Lung (tissue), 12 donors: ENCODE data around the gene OGFOD1. TPM values are rescaled to one million over a fixed set of nuclear protein-coding genes. Genes with fewer than 3 reads are reported as not detected.

Source experiments
- ATAC-seq: fragments of 200-7000 bp; cut with Tn5 transposase; one replicate; pipeline ENCODE4 v1.9.1; 2020; ENCODE audit warnings: moderate number of reproducible peaks; ENCODE audit not compliant: insufficient read depth, low FRiP score
- DNase-seq, 3 donors: peaks; one replicate each; pipeline ENCODE4 v3.0.0-alpha.2; 2013 to 2017
- H3K27ac ChIP-seq, 2 donors: one replicate each; pipeline ENCODE4 v1.5.1; 2013; ENCODE audit warnings: mild to moderate bottlenecking in 2 of 2, moderate library complexity in 2 of 2, control low read depth in 1 of 2, inconsistent platforms in 1 of 2, low read depth in 1 of 2, low read length in 1 of 2
- H3K27me3 ChIP-seq, 3 donors: one replicate each; pipeline ENCODE4 v1.5.1; 2013; ENCODE audit warnings: low read length in 2 of 3; ENCODE audit not compliant: control insufficient read depth in 3 of 3, insufficient read depth in 3 of 3
- H3K36me3 ChIP-seq, 4 donors: one replicate each; pipeline ENCODE4 v1.5.1; 2013; ENCODE audit warnings: low read length in 4 of 4, mild to moderate bottlenecking in 1 of 4, moderate library complexity in 1 of 4; ENCODE audit not compliant: control insufficient read depth in 4 of 4, insufficient read depth in 4 of 4
- H3K4me1 ChIP-seq, 5 donors: one replicate each; pipeline ENCODE4 v1.5.1; 2013; ENCODE audit warnings: low read length in 5 of 5, mild to moderate bottlenecking in 2 of 5, moderate library complexity in 1 of 5; ENCODE audit not compliant: control insufficient read depth in 5 of 5, insufficient read depth in 5 of 5
- H3K4me3 ChIP-seq: one replicate; pipeline ENCODE4 v1.5.1; 2013; ENCODE audit warnings: mild to moderate bottlenecking, control low read depth, moderate library complexity
- H3K9ac ChIP-seq, 2 donors: one replicate each; pipeline ENCODE4 v1.5.1; 2013; ENCODE audit warnings: low read length in 2 of 2, control low read depth in 1 of 2; ENCODE audit not compliant: insufficient read depth in 1 of 2
- H3K9me3 ChIP-seq, 4 donors: one replicate each; pipeline ENCODE4 v1.5.1; 2013; ENCODE audit warnings: low read length in 3 of 4, mild to moderate bottlenecking in 1 of 4, moderate library complexity in 1 of 4; ENCODE audit not compliant: control insufficient read depth in 4 of 4, insufficient read depth in 3 of 4
- CTCF ChIP-seq: IDR thresholded peaks from 2 replicates; pipeline ENCODE4 v1.5.1; 2012; ENCODE audit warnings: mild to moderate bottlenecking; ENCODE audit errors: control extremely low read depth, extremely low read depth
- WGBS, 2 donors: extraction: QIAGEN DNeasy Blood & Tissue Kit; methylation state at CpG; one replicate each; pipeline ENCODE4 v1.1.7; 2013; 5-methylcytosine and 5-hydroxymethylcytosine counted together
- polyA plus RNA-seq, 2 donors: library from polyadenylated mRNA; stranded (reverse); fragments of 200-250 nt; gene quantifications; one replicate each; pipeline ENCODE4 v1.2.1, GENCODE V29; 2013
- total RNA-seq, 2 donors: library from RNA; depleted of rRNA in 1 of 2; stranded (reverse); fragments of >200 nt in 1 of 2; gene quantifications; one replicate each; pipeline ENCODE4 v1.2.1, GENCODE V29; 2014 to 2021
- donor health status: control.
- donor health status: control.
- donor health status: Bipolar disorder and iron deficiency.
- donor health status: healthy.
- donor health status: DM: yes; HTN: yes; CAD: no.

OGFOD1 gene
- total and polyA plus RNA-seq, 4 donors, result 9.1 to 36.1 (median 29.5) TPM

- Histone ChIP-seq H3K9me3 (no peaks in the 10 kb centered on the region), H3K4me1 (peaks cover 8 to 27% (median 12%) of the 10 kb centered on the region in 5 donors), H3K36me3 (peaks cover 5 to 19% (median 13%) of the 10 kb centered on the region in 4 donors), H3K27me3 (no peaks in the 10 kb centered on the region), H3K27ac (no peak overlapping the region), H3K4me3 (no peak overlapping the region), H3K9ac (no peak overlapping the region)
- ATAC-seq, result no peak
- 72 to 88% methylated on average over 2 of the region's 2 CpGs for WGBS, 2 donors
- TF ChIP-seq CTCF, result no peak
- no peak for DNase-seq
Measured at GRCh38 chr16:56447286-56447685, 4.1 kb upstream of the OGFOD1 start.

DNA sequence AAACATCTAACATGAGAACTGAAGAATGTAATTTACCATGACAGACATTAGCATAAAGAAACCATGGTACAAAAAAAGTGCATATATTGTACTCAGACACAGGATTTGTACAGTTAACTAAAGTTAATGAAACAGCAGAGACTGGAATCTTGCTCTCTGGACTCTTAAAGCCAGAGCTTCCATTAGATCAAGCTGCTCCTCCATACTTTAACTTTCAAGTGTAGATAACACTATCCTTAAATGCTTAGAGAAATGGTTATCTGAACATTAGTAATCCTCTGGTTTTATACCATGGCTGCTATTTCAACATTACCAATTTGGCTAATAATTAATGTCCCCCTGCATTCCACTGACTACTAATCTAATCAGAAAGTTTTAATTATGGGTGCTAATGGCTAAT is 3.3 kb upstream of the OGFOD1 start:
- H3K27me3 ChIP-seq, result no peaks in the 10 kb centered on the region
- ATAC-seq (no peak), DNase-seq (no peak)
- H3K9ac ChIP-seq, result peak overlapping the region in 1 of 2 donors; percentile 24
- peaks cover 5 to 19% (median 12%) of the 10 kb centered on the region in 4 donors for H3K36me3 ChIP-seq
- no peaks in the 10 kb centered on the region for H3K9me3 ChIP-seq
- peaks cover 11 to 33% (median 17%) of the 10 kb centered on the region in 5 donors for H3K4me1 ChIP-seq
- no peak overlapping the region for H3K4me3 ChIP-seq
- no peak overlapping the region for H3K27ac ChIP-seq
- TF ChIP-seq CTCF, result no peak

- H3K9me3 ChIP-seq, result no peaks in the 10 kb centered on the region
- H3K4me1 ChIP-seq, result peaks cover 11 to 33% (median 17%) of the 10 kb centered on the region in 5 donors
- WGBS, 2 donors, result 8 to 12% methylated on average over 18 of the region's 18 CpGs
- peak overlapping the region; percentile 96 for H3K4me3 ChIP-seq
- no peak for ATAC-seq
- H3K27me3 ChIP-seq, result no peaks in the 10 kb centered on the region
- peaks cover 4 to 24% (median 15%) of the 10 kb centered on the region in 4 donors for H3K36me3 ChIP-seq
- peak in 2 of 3 donors; percentile 13 to 16 for DNase-seq
- peak overlapping the region; percentile 86 to 87 for H3K27ac ChIP-seq
- no peak for TF ChIP-seq CTCF
- peak overlapping the region; percentile 52 to 82 for H3K9ac ChIP-seq
Measured at GRCh38 chr16:56450275-56450985, 924 bp upstream of the OGFOD1 start.
